Measurements from ENCODE around the gene SORT1. TPM values are rescaled to one million over a fixed set of nuclear protein-coding genes. Genes with fewer than 3 reads are reported as not detected.

Gene SORT1
- polyA plus RNA-seq, 1 donor from 2014 or later: 33.3 TPM

DNA sequence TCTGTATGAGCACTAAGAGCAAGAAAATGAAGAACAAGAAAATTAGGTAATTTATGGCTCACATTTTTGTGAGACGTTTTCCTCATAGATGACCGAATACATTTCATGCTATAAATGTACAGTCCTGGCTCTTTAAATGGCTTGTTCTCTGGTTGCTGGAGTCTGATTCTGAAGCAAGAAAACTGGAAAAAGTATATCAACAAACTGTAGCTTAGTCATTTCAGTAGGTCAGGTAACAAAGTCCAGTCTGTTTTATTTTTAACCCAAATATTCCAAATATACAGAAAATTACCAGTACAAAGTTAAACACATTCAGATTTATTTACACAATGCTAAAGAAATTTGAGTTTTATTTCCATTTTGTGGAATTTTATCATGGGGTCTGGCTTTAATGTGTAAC is 88.4 kb downstream of the SORT1 start:
- H3K9ac ChIP-seq (ENCODE audit: low read length): no peak overlapping the region
- no peaks in the 10 kb centered on the region for H4K20me1 ChIP-seq (ENCODE audit: insufficient read depth)
- no peak overlapping the region for H3K4me3 ChIP-seq (ENCODE audit: low read length)
- no peak overlapping the region for H3K4me2 ChIP-seq (ENCODE audit: low read length)
- TF ChIP-seq EZH2 (IDR thresholded peaks at IDR 0.05; ENCODE audit: borderline replicate concordance, insufficient read depth, low read length, poor library complexity, severe bottlenecking): no peak
- TF ChIP-seq, protein P1, sequence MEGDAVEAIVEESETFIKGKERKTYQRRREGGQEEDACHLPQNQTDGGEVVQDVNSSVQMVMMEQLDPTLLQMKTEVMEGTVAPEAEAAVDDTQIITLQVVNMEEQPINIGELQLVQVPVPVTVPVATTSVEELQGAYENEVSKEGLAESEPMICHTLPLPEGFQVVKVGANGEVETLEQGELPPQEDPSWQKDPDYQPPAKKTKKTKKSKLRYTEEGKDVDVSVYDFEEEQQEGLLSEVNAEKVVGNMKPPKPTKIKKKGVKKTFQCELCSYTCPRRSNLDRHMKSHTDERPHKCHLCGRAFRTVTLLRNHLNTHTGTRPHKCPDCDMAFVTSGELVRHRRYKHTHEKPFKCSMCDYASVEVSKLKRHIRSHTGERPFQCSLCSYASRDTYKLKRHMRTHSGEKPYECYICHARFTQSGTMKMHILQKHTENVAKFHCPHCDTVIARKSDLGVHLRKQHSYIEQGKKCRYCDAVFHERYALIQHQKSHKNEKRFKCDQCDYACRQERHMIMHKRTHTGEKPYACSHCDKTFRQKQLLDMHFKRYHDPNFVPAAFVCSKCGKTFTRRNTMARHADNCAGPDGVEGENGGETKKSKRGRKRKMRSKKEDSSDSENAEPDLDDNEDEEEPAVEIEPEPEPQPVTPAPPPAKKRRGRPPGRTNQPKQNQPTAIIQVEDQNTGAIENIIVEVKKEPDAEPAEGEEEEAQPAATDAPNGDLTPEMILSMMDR (IDR thresholded peaks at IDR 0.05; ENCODE audit: poor library complexity, severe bottlenecking): no peak
- H3K27me3 ChIP-seq (ENCODE audit: insufficient read depth, low read depth, low read length): no peaks in the 10 kb centered on the region
- H3F3A ChIP-seq (ENCODE audit: insufficient read depth, low read length, poor library complexity, severe bottlenecking): no peaks in the 10 kb centered on the region
- H3K27ac ChIP-seq (ENCODE audit: low read length): no peak overlapping the region
- no peaks in the 10 kb centered on the region for H3K79me2 ChIP-seq (replicated peaks; ENCODE audit: insufficient read depth, low read length)
- H3K9me2 ChIP-seq (ENCODE audit: insufficient read depth, low read length): no peaks in the 10 kb centered on the region
- H2AFZ ChIP-seq (ENCODE audit: low read depth, low read length): no peak overlapping the region
- no peaks in the 10 kb centered on the region for H3K9me3 ChIP-seq (ENCODE audit: low read length)
- no peaks in the 10 kb centered on the region for H3K36me3 ChIP-seq (ENCODE audit: insufficient read depth, low read length)

DNA sequence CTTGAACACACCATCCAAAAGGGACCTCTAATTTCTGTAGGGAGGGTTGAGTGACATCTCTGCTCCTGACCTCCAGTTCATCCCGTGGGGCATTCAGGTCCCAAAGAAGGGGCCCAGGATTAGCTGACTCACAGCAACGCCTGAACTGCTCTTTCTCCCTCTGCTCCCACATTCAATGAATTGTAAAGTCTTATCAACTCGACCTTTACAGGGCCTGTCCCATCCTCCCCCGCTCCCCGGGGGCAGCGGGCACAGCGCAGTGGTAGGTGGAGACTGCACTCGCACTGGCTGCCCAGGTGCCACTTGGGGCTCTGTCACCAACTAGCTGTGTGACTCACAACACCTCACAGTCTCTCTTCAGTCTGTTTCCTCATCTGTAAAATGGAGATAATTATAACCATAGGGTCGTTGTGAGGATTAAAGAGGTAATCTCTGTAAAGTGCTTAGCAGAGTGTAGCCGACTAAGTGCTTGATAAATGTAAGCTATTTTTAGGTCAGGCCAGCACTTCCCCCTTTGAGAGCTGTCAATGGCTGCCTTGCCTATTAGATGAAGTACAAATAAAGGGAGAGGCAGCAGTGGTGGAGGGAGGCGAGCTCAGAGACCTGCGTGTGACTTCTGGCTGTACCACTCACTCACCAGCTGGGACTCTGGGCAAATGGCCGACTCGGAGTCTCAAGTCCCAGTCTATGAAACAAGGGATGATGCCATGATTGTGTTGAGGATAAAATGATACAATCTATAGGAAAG is 90.3 kb downstream of the SORT1 start:
- Histone ChIP-seq H3K4me3 (ENCODE audit: low read length) (no peak overlapping the region), H3K27ac (ENCODE audit: low read length) (no peak overlapping the region), H3K4me2 (ENCODE audit: low read length) (no peak overlapping the region), H3K27me3 (ENCODE audit: insufficient read depth, low read depth, low read length) (no peaks in the 10 kb centered on the region), H3F3A (ENCODE audit: insufficient read depth, low read length, poor library complexity, severe bottlenecking) (no peaks in the 10 kb centered on the region), H3K36me3 (ENCODE audit: insufficient read depth, low read length) (no peaks in the 10 kb centered on the region), H4K20me1 (ENCODE audit: insufficient read depth) (no peaks in the 10 kb centered on the region), H3K9me3 (ENCODE audit: low read length) (no peaks in the 10 kb centered on the region), H3K79me2 (replicated peaks; ENCODE audit: insufficient read depth, low read length) (no peaks in the 10 kb centered on the region), H2AFZ (ENCODE audit: low read depth, low read length) (no peak overlapping the region), H3K9me2 (ENCODE audit: insufficient read depth, low read length) (no peaks in the 10 kb centered on the region), H3K9ac (ENCODE audit: low read length) (no peak overlapping the region)
- TF ChIP-seq MXI1 (conservative IDR thresholded peaks at IDR 0.05; ENCODE audit: poor library complexity, severe bottlenecking) (no peak), EZH2 (IDR thresholded peaks at IDR 0.05; ENCODE audit: borderline replicate concordance, insufficient read depth, low read length, poor library complexity, severe bottlenecking) (no peak), POLR2AphosphoS5 (IDR thresholded peaks at IDR 0.05) (peak; percentile 5)
- TF ChIP-seq, protein P1 (IDR thresholded peaks at IDR 0.05; ENCODE audit: poor library complexity, severe bottlenecking): no peak

GRCh38 chr1:109306832-109307273 is 90.9 kb downstream of the SORT1 start, which contains the start of gene MYBPHL:
Gene MYBPHL, minus strand, starts transcription at chr1:109307011. Its CDS starts 20 bp downstream, at chr1:109306991.
- H4K20me1 ChIP-seq (ENCODE audit: insufficient read depth): no peaks in the 10 kb centered on the region
- H3K36me3 ChIP-seq (ENCODE audit: insufficient read depth, low read length): no peaks in the 10 kb centered on the region
- H3K9me2 ChIP-seq (ENCODE audit: insufficient read depth, low read length): no peaks in the 10 kb centered on the region
- H3K9me3 ChIP-seq (ENCODE audit: low read length): no peaks in the 10 kb centered on the region
- no peak within 1 kb of the TSS for H3K9ac ChIP-seq (ENCODE audit: low read length)
- H3K27ac ChIP-seq (ENCODE audit: low read length): no peak within 1 kb of the TSS
- no peaks in the 10 kb centered on the region for H3F3A ChIP-seq (ENCODE audit: insufficient read depth, low read length, poor library complexity, severe bottlenecking)
- TF ChIP-seq RAD21 (conservative IDR thresholded peaks at IDR 0.05): no peak
- no peak for TF ChIP-seq POLR2AphosphoS5 (IDR thresholded peaks at IDR 0.05)
- no peak for TF ChIP-seq EZH2 (IDR thresholded peaks at IDR 0.05; ENCODE audit: borderline replicate concordance, insufficient read depth, low read length, poor library complexity, severe bottlenecking)
- TF ChIP-seq, protein P2, sequence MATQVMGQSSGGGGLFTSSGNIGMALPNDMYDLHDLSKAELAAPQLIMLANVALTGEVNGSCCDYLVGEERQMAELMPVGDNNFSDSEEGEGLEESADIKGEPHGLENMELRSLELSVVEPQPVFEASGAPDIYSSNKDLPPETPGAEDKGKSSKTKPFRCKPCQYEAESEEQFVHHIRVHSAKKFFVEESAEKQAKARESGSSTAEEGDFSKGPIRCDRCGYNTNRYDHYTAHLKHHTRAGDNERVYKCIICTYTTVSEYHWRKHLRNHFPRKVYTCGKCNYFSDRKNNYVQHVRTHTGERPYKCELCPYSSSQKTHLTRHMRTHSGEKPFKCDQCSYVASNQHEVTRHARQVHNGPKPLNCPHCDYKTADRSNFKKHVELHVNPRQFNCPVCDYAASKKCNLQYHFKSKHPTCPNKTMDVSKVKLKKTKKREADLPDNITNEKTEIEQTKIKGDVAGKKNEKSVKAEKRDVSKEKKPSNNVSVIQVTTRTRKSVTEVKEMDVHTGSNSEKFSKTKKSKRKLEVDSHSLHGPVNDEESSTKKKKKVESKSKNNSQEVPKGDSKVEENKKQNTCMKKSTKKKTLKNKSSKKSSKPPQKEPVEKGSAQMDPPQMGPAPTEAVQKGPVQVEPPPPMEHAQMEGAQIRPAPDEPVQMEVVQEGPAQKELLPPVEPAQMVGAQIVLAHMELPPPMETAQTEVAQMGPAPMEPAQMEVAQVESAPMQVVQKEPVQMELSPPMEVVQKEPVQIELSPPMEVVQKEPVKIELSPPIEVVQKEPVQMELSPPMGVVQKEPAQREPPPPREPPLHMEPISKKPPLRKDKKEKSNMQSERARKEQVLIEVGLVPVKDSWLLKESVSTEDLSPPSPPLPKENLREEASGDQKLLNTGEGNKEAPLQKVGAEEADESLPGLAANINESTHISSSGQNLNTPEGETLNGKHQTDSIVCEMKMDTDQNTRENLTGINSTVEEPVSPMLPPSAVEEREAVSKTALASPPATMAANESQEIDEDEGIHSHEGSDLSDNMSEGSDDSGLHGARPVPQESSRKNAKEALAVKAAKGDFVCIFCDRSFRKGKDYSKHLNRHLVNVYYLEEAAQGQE (IDR thresholded peaks at IDR 0.05; ENCODE audit: borderline replicate concordance): no peak
- no peak for TF ChIP-seq SMC3 (conservative IDR thresholded peaks at IDR 0.05; ENCODE audit: poor library complexity)
- TF ChIP-seq, protein P1 (IDR thresholded peaks at IDR 0.05; ENCODE audit: poor library complexity, severe bottlenecking): no peak
- TF ChIP-seq MXI1 (conservative IDR thresholded peaks at IDR 0.05; ENCODE audit: poor library complexity, severe bottlenecking): no peak
- TF ChIP-seq TAF1 (IDR thresholded peaks at IDR 0.05; ENCODE audit: low read depth): no peak
- TF ChIP-seq EP300 (conservative IDR thresholded peaks at IDR 0.05; ENCODE audit: poor library complexity, severe bottlenecking): no peak
- no peak within 1 kb of the TSS for H2AFZ ChIP-seq (ENCODE audit: low read depth, low read length)
- H3K27me3 ChIP-seq (ENCODE audit: insufficient read depth, low read depth, low read length): no peaks in the 10 kb centered on the region
- no peaks in the 10 kb centered on the region for H3K79me2 ChIP-seq (replicated peaks; ENCODE audit: insufficient read depth, low read length)
- no peak within 1 kb of the TSS for H3K4me2 ChIP-seq (ENCODE audit: low read length)
- no peak within 1 kb of the TSS for H3K4me3 ChIP-seq (ENCODE audit: low read length)
